ENCODE measurements around the gene SELENOV. TPM values are rescaled to one million over a fixed set of nuclear protein-coding genes. Genes with fewer than 3 reads are reported as not detected.

SELENOV gene
- total and polyA plus RNA-seq, 2 donors from 2014 or later, result not detected

GRCh38 chr19:39554701-39555311 is 39.9 kb downstream of the SELENOV start:
- H3K27ac ChIP-seq (ENCODE audit: low read depth in 2 of 2, low read length in 2 of 2), result no peak overlapping the region
- H3K9me3 ChIP-seq (ENCODE audit: control insufficient read depth in 2 of 3, insufficient read depth in 1 of 3, low read length in 3 of 3), result no peaks in the 10 kb centered on the region
- FAIRE-seq, result no peak
- H3K36me3 ChIP-seq (ENCODE audit: control insufficient read depth in 2 of 3, insufficient read depth in 3 of 3, low read length in 3 of 3), result no peaks in the 10 kb centered on the region
- intact Hi-C loops (cut with DNase I), result loop anchor here (5.0 kb wide), 1 partner anchor 117 kb away; no protein-coding TSS in a partner anchor
- no peaks in the 10 kb centered on the region for H3K27me3 ChIP-seq (ENCODE audit: control insufficient read depth, insufficient read depth, low read length)
- H3K4me1 ChIP-seq (ENCODE audit: control insufficient read depth in 2 of 3, insufficient read depth in 2 of 3, low read depth in 1 of 3, low read length in 3 of 3), result no peaks in the 10 kb centered on the region
- TF ChIP-seq CTCF (IDR thresholded peaks at IDR 0.05; ENCODE audit: borderline replicate concordance, extremely low read depth, insufficient read depth), result no peak
- H3K9ac ChIP-seq (ENCODE audit: low read length in 3 of 3), result no peak overlapping the region
- DNase-seq, result no peak
- H3K4me3 ChIP-seq (ENCODE audit: low read length in 3 of 3), result no peak overlapping the region

- TF ChIP-seq CTCF (IDR thresholded peaks at IDR 0.05; ENCODE audit: borderline replicate concordance, extremely low read depth, insufficient read depth), result no peak
- Histone ChIP-seq H3K4me1 (ENCODE audit: control insufficient read depth in 2 of 3, insufficient read depth in 2 of 3, low read depth in 1 of 3, low read length in 3 of 3) (no peaks in the 10 kb centered on the region), H3K9ac (ENCODE audit: low read length in 3 of 3) (no peak overlapping the region), H3K27me3 (ENCODE audit: control insufficient read depth, insufficient read depth, low read length) (no peaks in the 10 kb centered on the region), H3K36me3 (ENCODE audit: control insufficient read depth in 2 of 3, insufficient read depth in 3 of 3, low read length in 3 of 3) (no peaks in the 10 kb centered on the region), H3K9me3 (ENCODE audit: control insufficient read depth in 2 of 3, insufficient read depth in 1 of 3, low read length in 3 of 3) (no peaks in the 10 kb centered on the region), H3K4me3 (ENCODE audit: low read length in 3 of 3) (no peak overlapping the region), H3K27ac (ENCODE audit: low read depth in 2 of 2, low read length in 2 of 2) (no peak overlapping the region)
- no peak for DNase-seq
- intact Hi-C loops (cut with DNase I), result no loop called here
- no peak for FAIRE-seq
These were observed 40.9 kb downstream of the SELENOV start for GRCh38 chr19:39555883-39556282.

- H3K4me3 ChIP-seq (ENCODE audit: low read length in 3 of 3), result no peak overlapping the region
- no peaks in the 10 kb centered on the region for H3K36me3 ChIP-seq (ENCODE audit: control insufficient read depth in 2 of 3, insufficient read depth in 3 of 3, low read length in 3 of 3)
- H3K9me3 ChIP-seq (ENCODE audit: control insufficient read depth in 2 of 3, insufficient read depth in 1 of 3, low read length in 3 of 3), result no peaks in the 10 kb centered on the region
- no peak for TF ChIP-seq CTCF (IDR thresholded peaks at IDR 0.05; ENCODE audit: borderline replicate concordance, extremely low read depth, insufficient read depth)
- no peaks in the 10 kb centered on the region for H3K27me3 ChIP-seq (ENCODE audit: control insufficient read depth, insufficient read depth, low read length)
- intact Hi-C loops (cut with DNase I), result no loop called here
- H3K9ac ChIP-seq (ENCODE audit: low read length in 3 of 3), result no peak overlapping the region
- H3K4me1 ChIP-seq (ENCODE audit: control insufficient read depth in 2 of 3, insufficient read depth in 2 of 3, low read depth in 1 of 3, low read length in 3 of 3), result no peaks in the 10 kb centered on the region
- DNase-seq (peak in 3 of 5 donors; percentile 32 to 81 (median 72)), FAIRE-seq (no peak)
- no peak overlapping the region for H3K27ac ChIP-seq (ENCODE audit: low read depth in 2 of 2, low read length in 2 of 2)
These were observed 43.1 kb downstream of the SELENOV start for GRCh38 chr19:39557811-39558623.
